Vagina (tissue), 2 donors: Measurements from ENCODE around the gene ADGRD2.

Experiments
- CTCF ChIP-seq, 3 experiments: fragments of 450-650 bp in 2 of 3; fragments of 200-600 bp in 1 of 3; sonication (generic) in 1 of 3; IDR thresholded peaks; one replicate each; pipeline ENCODE4 v1.5.1; 2017 to 2019; ENCODE audit warnings: antibody characterized with exemption in 3 of 3, mild to moderate bottlenecking in 2 of 3, moderate library complexity in 2 of 3
- POLR2A ChIP-seq, 2 donors: fragments of 450-650 bp; IDR thresholded peaks; one replicate each; pipeline ENCODE4 v1.6.1; 2017; ENCODE audit warnings: antibody characterized with exemption in 2 of 2, mild to moderate bottlenecking in 2 of 2, moderate library complexity in 2 of 2

GRCh38 chr9:124472770-124473169 lies 22.5 kb downstream of the ADGRD2 start:
- TF ChIP-seq CTCF (IDR thresholded peaks at IDR 0.05) (no peak), POLR2A (IDR thresholded peaks at IDR 0.05) (no peak)
